ENCODE results near the gene TXNDC2.

DNA sequence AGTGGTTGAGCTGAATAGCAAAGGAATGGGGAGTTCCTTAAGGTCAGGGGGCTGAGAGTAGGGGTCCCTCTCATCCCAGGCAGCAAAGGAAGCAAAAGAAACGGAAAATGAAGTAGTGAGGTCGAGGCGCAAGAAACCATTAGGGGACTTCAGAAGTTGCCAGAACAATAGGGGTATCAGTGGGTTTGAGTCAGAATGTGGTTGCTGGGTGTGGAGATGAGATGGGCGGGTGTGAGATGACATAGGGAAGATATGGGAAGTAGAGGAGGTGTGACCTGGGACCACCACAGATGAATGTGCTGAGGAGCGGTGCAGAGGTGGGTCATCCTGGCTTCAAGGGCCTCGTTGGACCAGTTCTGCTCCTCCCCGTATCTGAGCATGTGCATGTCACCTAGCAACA, 14.9 kb downstream of the TXNDC2 start:
- TF ChIP-seq, protein P1, sequence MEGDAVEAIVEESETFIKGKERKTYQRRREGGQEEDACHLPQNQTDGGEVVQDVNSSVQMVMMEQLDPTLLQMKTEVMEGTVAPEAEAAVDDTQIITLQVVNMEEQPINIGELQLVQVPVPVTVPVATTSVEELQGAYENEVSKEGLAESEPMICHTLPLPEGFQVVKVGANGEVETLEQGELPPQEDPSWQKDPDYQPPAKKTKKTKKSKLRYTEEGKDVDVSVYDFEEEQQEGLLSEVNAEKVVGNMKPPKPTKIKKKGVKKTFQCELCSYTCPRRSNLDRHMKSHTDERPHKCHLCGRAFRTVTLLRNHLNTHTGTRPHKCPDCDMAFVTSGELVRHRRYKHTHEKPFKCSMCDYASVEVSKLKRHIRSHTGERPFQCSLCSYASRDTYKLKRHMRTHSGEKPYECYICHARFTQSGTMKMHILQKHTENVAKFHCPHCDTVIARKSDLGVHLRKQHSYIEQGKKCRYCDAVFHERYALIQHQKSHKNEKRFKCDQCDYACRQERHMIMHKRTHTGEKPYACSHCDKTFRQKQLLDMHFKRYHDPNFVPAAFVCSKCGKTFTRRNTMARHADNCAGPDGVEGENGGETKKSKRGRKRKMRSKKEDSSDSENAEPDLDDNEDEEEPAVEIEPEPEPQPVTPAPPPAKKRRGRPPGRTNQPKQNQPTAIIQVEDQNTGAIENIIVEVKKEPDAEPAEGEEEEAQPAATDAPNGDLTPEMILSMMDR (conservative IDR thresholded peaks at IDR 0.05 in 1 of 2, IDR thresholded peaks at IDR 0.05 in 1 of 2; ENCODE audit: low read depth in 1 of 2, low read length in 2 of 2), result no peak
- TF ChIP-seq EZH2 (IDR thresholded peaks at IDR 0.05; ENCODE audit: low read length, missing control alignments), result no peak
